Osteoblast (primary cell): ENCODE measurements around the gene JDP2. TPM values are rescaled to one million over a fixed set of nuclear protein-coding genes. Genes with fewer than 3 reads are reported as not detected.

ENCODE experiments used
- DNase-seq: peaks from one replicate; pipeline ENCODE4 v3.0.0; 2011; ENCODE audit warnings: low spot score, mixed read lengths; ENCODE audit not compliant: insufficient read length; ENCODE audit errors: missing footprints
- H2AFZ ChIP-seq: 2 replicates; pipeline ENCODE4 v1.6.0; 2011; ENCODE audit warnings: mild to moderate bottlenecking, low read length
- H3K27ac ChIP-seq: 2 replicates; pipeline ENCODE4 v1.5.1; 2011; ENCODE audit warnings: mild to moderate bottlenecking, low read depth, low read length, moderate library complexity
- H3K27me3 ChIP-seq: 2 replicates; pipeline ENCODE4 v1.6.0; 2012; ENCODE audit warnings: mild to moderate bottlenecking, control low read depth, inconsistent platforms, low read length, moderate library complexity; ENCODE audit not compliant: insufficient read depth
- H3K36me3 ChIP-seq: 2 replicates; pipeline ENCODE4 v1.5.1; 2011; ENCODE audit warnings: mild to moderate bottlenecking, low read length, control low read depth, moderate library complexity; ENCODE audit not compliant: insufficient read depth
- H3K4me1 ChIP-seq: 2 replicates; pipeline ENCODE4 v1.5.1; 2011; ENCODE audit warnings: mild to moderate bottlenecking, low read length, control low read depth, moderate library complexity; ENCODE audit not compliant: insufficient read depth
- H3K4me2 ChIP-seq: 2 replicates; pipeline ENCODE4 v1.6.0; 2011; ENCODE audit warnings: mild to moderate bottlenecking, low read length; ENCODE audit not compliant: insufficient read depth
- H3K4me3 ChIP-seq: fragments of 200-600 bp; sonication (generic); 3 replicates; pipeline ENCODE4 v1.5.1; 2012; ENCODE audit warnings: mild to moderate bottlenecking, low read length, inconsistent platforms; ENCODE audit not compliant: insufficient read depth
- H3K79me2 ChIP-seq: 2 replicates; pipeline ENCODE4 v1.6.0; 2012; ENCODE audit warnings: mild to moderate bottlenecking, low read length, control low read depth, inconsistent platforms; ENCODE audit not compliant: insufficient read depth
- H3K9me3 ChIP-seq: 2 replicates; pipeline ENCODE4 v1.5.1; 2011; ENCODE audit warnings: low read depth, low read length, control low read depth
- H4K20me1 ChIP-seq: 2 replicates; pipeline ENCODE4 v1.6.0; 2012; ENCODE audit warnings: mild to moderate bottlenecking, low read length, control low read depth; ENCODE audit not compliant: insufficient read depth
- CTCF ChIP-seq: IDR thresholded peaks from 2 replicates; pipeline ENCODE4 v1.5.1; 2011; ENCODE audit warnings: mild to moderate bottlenecking, low read depth, low read length, moderate library complexity; ENCODE audit errors: extremely low read depth
- total RNA-seq: library from RNA; depleted of rRNA; stranded (reverse); fragments of >200 nt; gene quantifications from 2 replicates; pipeline ENCODE4 v1.2.3, GENCODE V29; 2012

The JDP2 gene
- total RNA-seq, 1 donor: 77.1 TPM

GRCh38 chr14:75493592-75494087 lies 65.8 kb downstream of the JDP2 start:
- Histone ChIP-seq H4K20me1 (no peaks in the 10 kb centered on the region), H3K9me3 (no peaks in the 10 kb centered on the region), H3K79me2 (no peaks in the 10 kb centered on the region), H3K36me3 (no peaks in the 10 kb centered on the region), H3K4me3 (no peak overlapping the region), H3K27me3 (no peaks in the 10 kb centered on the region), H3K27ac (no peak overlapping the region), H2AFZ (no peak overlapping the region), H3K4me2 (no peak overlapping the region), H3K4me1 (no peaks in the 10 kb centered on the region)
- DNase-seq: no peak
- no peak for TF ChIP-seq CTCF

GRCh38 chr14:75494896-75495295 lies 67.1 kb downstream of the JDP2 start:
- Histone ChIP-seq H3K4me1 (no peaks in the 10 kb centered on the region), H2AFZ (no peak overlapping the region), H3K9me3 (no peaks in the 10 kb centered on the region), H3K79me2 (no peaks in the 10 kb centered on the region), H3K4me2 (no peak overlapping the region), H3K36me3 (no peaks in the 10 kb centered on the region), H3K4me3 (no peak overlapping the region), H4K20me1 (no peaks in the 10 kb centered on the region), H3K27me3 (no peaks in the 10 kb centered on the region), H3K27ac (no peak overlapping the region)
- DNase-seq: no peak
- TF ChIP-seq CTCF: no peak

GRCh38 chr14:75495399-75495798 lies 67.6 kb downstream of the JDP2 start:
- no peak overlapping the region for H3K4me2 ChIP-seq

GRCh38 chr14:75495882-75496281 lies 68.1 kb downstream of the JDP2 start:
- H3K36me3 ChIP-seq: no peaks in the 10 kb centered on the region
- H3K4me1 ChIP-seq: no peaks in the 10 kb centered on the region
- TF ChIP-seq CTCF: no peak
- H2AFZ ChIP-seq: no peak overlapping the region
- H3K27me3 ChIP-seq: no peaks in the 10 kb centered on the region
- H3K4me2 ChIP-seq: no peak overlapping the region
- H3K4me3 ChIP-seq: no peak overlapping the region
- H3K9me3 ChIP-seq: no peaks in the 10 kb centered on the region
- no peaks in the 10 kb centered on the region for H4K20me1 ChIP-seq
- no peaks in the 10 kb centered on the region for H3K79me2 ChIP-seq
- no peak for DNase-seq
- no peak overlapping the region for H3K27ac ChIP-seq

More at GRCh38 chr14:75495399-75495798, 67.6 kb downstream of the JDP2 start:
- DNase-seq: no peak
- Histone ChIP-seq H3K4me3 (no peak overlapping the region), H3K9me3 (no peaks in the 10 kb centered on the region), H3K27ac (no peak overlapping the region), H4K20me1 (no peaks in the 10 kb centered on the region), H3K79me2 (no peaks in the 10 kb centered on the region), H3K36me3 (no peaks in the 10 kb centered on the region), H3K4me1 (no peaks in the 10 kb centered on the region), H3K27me3 (no peaks in the 10 kb centered on the region), H2AFZ (no peak overlapping the region)
- TF ChIP-seq CTCF: no peak
